Smooth muscle cell (in vitro differentiated cells): ENCODE results near the gene MAP3K1. TPM values are rescaled to one million over a fixed set of nuclear protein-coding genes. Genes with fewer than 3 reads are reported as not detected.

Source experiments
- DNase-seq: peaks from one replicate; lab custom pipeline; 2025; ENCODE audit not compliant: unreplicated experiment; lab: John Stamatoyannopoulos, UW
- H2AFZ ChIP-seq: fragments of 200-600 bp; sonication (generic); 2 replicates; pipeline ENCODE4 v1.6.0; 2016; ENCODE audit warnings: antibody characterized with exemption, low read depth, mild to moderate bottlenecking
- H3F3A ChIP-seq: fragments of 200-600 bp; sonication (generic); 2 replicates; pipeline ENCODE4 v1.6.0; 2017; ENCODE audit warnings: antibody characterized with exemption, low read depth
- H3K27ac ChIP-seq: fragments of 200-600 bp; sonication (generic); 2 replicates; pipeline ENCODE4 v1.5.1; 2016; ENCODE audit warnings: low read depth, mild to moderate bottlenecking
- H3K27me3 ChIP-seq: fragments of 200-600 bp; sonication (generic); 2 replicates; pipeline ENCODE4 v1.6.1; 2016; ENCODE audit warnings: low read depth, mild to moderate bottlenecking
- H3K36me3 ChIP-seq: fragments of 200-600 bp; sonication (generic); 2 replicates; pipeline ENCODE4 v1.5.1; 2016; ENCODE audit warnings: low read depth
- H3K4me1 ChIP-seq: fragments of 200-600 bp; sonication (generic); 2 replicates; pipeline ENCODE4 v1.5.1; 2016; ENCODE audit warnings: low read depth
- H3K4me2 ChIP-seq: fragments of 200-600 bp; sonication (generic); 2 replicates; pipeline ENCODE4 v1.6.0; 2016; ENCODE audit warnings: mild to moderate bottlenecking
- H3K4me3 ChIP-seq: fragments of 200-600 bp; sonication (generic); 2 replicates; pipeline ENCODE4 v1.5.1; 2016; ENCODE audit warnings: mild to moderate bottlenecking
- H3K79me2 ChIP-seq: fragments of 200-600 bp; sonication (generic); 2 replicates; pipeline ENCODE4 v1.6.0; 2016; ENCODE audit warnings: low read depth, mild to moderate bottlenecking
- H3K9ac ChIP-seq: fragments of 200-600 bp; sonication (generic); 2 replicates; pipeline ENCODE4 v1.6.0; 2016; ENCODE audit warnings: low read depth
- H3K9me3 ChIP-seq: fragments of 200-600 bp; sonication (generic); replicated peaks from 2 replicates; pipeline ENCODE4 v1.5.1; 2016; ENCODE audit warnings: low read depth
- H4K20me1 ChIP-seq: fragments of 200-600 bp; sonication (generic); 2 replicates; pipeline ENCODE4 v1.6.0; 2016; ENCODE audit warnings: low read depth
- CTCF ChIP-seq: fragments of 200-600 bp; sonication (generic); IDR thresholded peaks from 2 replicates; pipeline ENCODE4 v1.5.1; 2017; ENCODE audit warnings: borderline replicate concordance, mild to moderate bottlenecking, antibody characterized with exemption; ENCODE audit not compliant: insufficient read depth, poor library complexity, severe bottlenecking
- WGBS: methylation state at CpG from one replicate; pipeline ENCODE4 v1.1.7; 2016; ENCODE audit warnings: low lambda C conversion rate; 5-methylcytosine and 5-hydroxymethylcytosine counted together
- polyA plus RNA-seq: library from polyadenylated mRNA; unstranded; fragments of >200 nt; fragmentation: Nextera tagmentation; extraction: Ambion mirVana; gene quantifications from 2 replicates; pipeline ENCODE4 v1.2.1, GENCODE V29; 2016
- total RNA-seq: library from RNA; depleted of rRNA; stranded (reverse); fragments of >200 nt; gene quantifications from 2 replicates; pipeline ENCODE4 v1.2.3, GENCODE V29; 2014

The MAP3K1 gene
- total and polyA plus RNA-seq, 2 experiments from 2014 or later, result 11.2 to 30.1 TPM

DNA sequence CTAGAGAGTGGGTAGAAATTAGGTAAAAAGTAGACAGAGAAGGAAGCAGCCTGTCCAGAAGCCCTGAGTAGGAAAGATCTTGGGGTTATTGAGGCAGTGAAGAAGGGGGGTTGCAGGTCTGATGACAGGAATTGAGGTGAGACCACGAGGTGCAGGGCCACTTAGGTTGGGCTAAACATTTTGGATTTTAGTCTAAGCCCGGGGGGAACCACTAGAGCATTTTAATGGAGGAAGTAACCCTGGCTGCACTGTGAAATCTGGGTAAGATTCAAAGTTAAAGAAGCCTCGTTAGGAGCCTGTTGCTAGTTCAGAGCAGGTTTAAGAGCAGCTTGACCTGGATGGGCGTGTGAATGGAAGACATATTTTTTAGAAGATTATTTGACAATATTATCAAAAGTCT lies 38.3 kb downstream of the MAP3K1 start:
- Histone ChIP-seq H4K20me1 (peaks cover 100% of the 10 kb centered on the region), H3K9me3 (no peaks in the 10 kb centered on the region), H3K79me2 (peaks cover 100% of the 10 kb centered on the region), H3K9ac (no peak overlapping the region), H3K4me2 (no peak overlapping the region), H3K4me1 (peaks cover 3% of the 10 kb centered on the region), H2AFZ (no peak overlapping the region), H3K36me3 (no peaks in the 10 kb centered on the region), H3K27me3 (no peaks in the 10 kb centered on the region), H3K4me3 (no peak overlapping the region), H3K27ac (no peak overlapping the region), H3F3A (no peaks in the 10 kb centered on the region)
- no peak for DNase-seq
- no peak for TF ChIP-seq CTCF
- WGBS, result 95% methylated on average over 4 of the region's 4 CpGs

GRCh38 chr5:56854920-56855319 lies 39.6 kb downstream of the MAP3K1 start:
- peaks cover 92% of the 10 kb centered on the region for H4K20me1 ChIP-seq
- 91% methylated on average over 1 of the region's 1 CpG for WGBS
- H3K27me3 ChIP-seq, result no peaks in the 10 kb centered on the region
- H3K27ac ChIP-seq, result no peak overlapping the region
- H3F3A ChIP-seq, result no peaks in the 10 kb centered on the region
- no peak overlapping the region for H3K4me3 ChIP-seq
- no peak overlapping the region for H3K9ac ChIP-seq
- H3K36me3 ChIP-seq, result peaks cover 7% of the 10 kb centered on the region
- H3K9me3 ChIP-seq, result no peaks in the 10 kb centered on the region
- H2AFZ ChIP-seq, result no peak overlapping the region
- no peak for DNase-seq
- TF ChIP-seq CTCF, result no peak
- peaks cover 99% of the 10 kb centered on the region for H3K79me2 ChIP-seq
- peaks cover 3% of the 10 kb centered on the region for H3K4me1 ChIP-seq
- H3K4me2 ChIP-seq, result peak overlapping the region; percentile 39

- 96% methylated on average over 5 of the region's 5 CpGs for WGBS
- no peak for TF ChIP-seq CTCF
- peaks cover 74% of the 10 kb centered on the region for H4K20me1 ChIP-seq
- no peak overlapping the region for H3K4me2 ChIP-seq
- H3K4me3 ChIP-seq, result no peak overlapping the region
- H3K36me3 ChIP-seq, result peaks cover 15% of the 10 kb centered on the region
- H3K27ac ChIP-seq, result no peak overlapping the region
- no peaks in the 10 kb centered on the region for H3F3A ChIP-seq
- peaks cover 88% of the 10 kb centered on the region for H3K79me2 ChIP-seq
- DNase-seq, result no peak
- H3K4me1 ChIP-seq, result peaks cover 3% of the 10 kb centered on the region
- H2AFZ ChIP-seq, result no peak overlapping the region
- no peak overlapping the region for H3K9ac ChIP-seq
- H3K27me3 ChIP-seq, result no peaks in the 10 kb centered on the region
- no peaks in the 10 kb centered on the region for H3K9me3 ChIP-seq
Observed at GRCh38 chr5:56856541-56857178, 41.3 kb downstream of the MAP3K1 start.
